Lower lobe of right lung (tissue), 2 donors: ENCODE results near the gene TSPOAP1. TPM values are rescaled to one million over a fixed set of nuclear protein-coding genes. Genes with fewer than 3 reads are reported as not detected.

Source experiments
- ATAC-seq, 2 donors: fragments of 200-7000 bp; cut with Tn5 transposase; one replicate each; pipeline ENCODE4 v1.9.1; 2020 to 2022; ENCODE audit warnings: mild to moderate bottlenecking in 2 of 2, moderate library complexity in 2 of 2
- DNase-seq: peaks from one replicate; pipeline ENCODE4 v3.0.0-alpha.2; 2020
- H3K27ac ChIP-seq: fragments of 200-600 bp; one replicate; pipeline ENCODE4 v1.8.0; 2022
- H3K27me3 ChIP-seq: fragments of 200-600 bp; one replicate; pipeline ENCODE4 v1.8.0; 2022; ENCODE audit warnings: low read depth
- H3K36me3 ChIP-seq: fragments of 200-600 bp; one replicate; pipeline ENCODE4 v1.8.0; 2022; ENCODE audit warnings: mild to moderate bottlenecking
- H3K4me1 ChIP-seq: fragments of 200-600 bp; one replicate; pipeline ENCODE4 v1.8.0; 2022
- H3K4me3 ChIP-seq: fragments of 200-600 bp; one replicate; pipeline ENCODE4 v1.8.0; 2022; ENCODE audit warnings: mild to moderate bottlenecking
- H3K9me3 ChIP-seq: fragments of 200-600 bp; one replicate; pipeline ENCODE4 v1.8.0; 2022
- intact Hi-C: fragments of 100-400 bp; cut with DNase I; formaldehyde crosslinking; loops from one replicate; pipeline ENCODE4 v1.11.0; 2022
- total RNA-seq: library from RNA; stranded (reverse); fragmentation: NEBNext Ultra II Directional; extraction: Animal tissue kit (Norgen Biotek cat#: 25700); gene quantifications from one replicate; pipeline ENCODE4 v1.2.1, GENCODE V29; 2021
- TF ChIP-seq, protein P1 (sequence below): fragments of 200-600 bp; IDR thresholded peaks from one replicate; pipeline ENCODE4 v1.8.0; 2022; ENCODE audit warnings: antibody characterized with exemption, mild to moderate bottlenecking
- donor health status: DM: no; HTN: yes; CAD: no; lungs with severe emphysema.

TSPOAP1 gene
- total RNA-seq, 1 donor from 2014 or later = 20.2 TPM

DNA sequence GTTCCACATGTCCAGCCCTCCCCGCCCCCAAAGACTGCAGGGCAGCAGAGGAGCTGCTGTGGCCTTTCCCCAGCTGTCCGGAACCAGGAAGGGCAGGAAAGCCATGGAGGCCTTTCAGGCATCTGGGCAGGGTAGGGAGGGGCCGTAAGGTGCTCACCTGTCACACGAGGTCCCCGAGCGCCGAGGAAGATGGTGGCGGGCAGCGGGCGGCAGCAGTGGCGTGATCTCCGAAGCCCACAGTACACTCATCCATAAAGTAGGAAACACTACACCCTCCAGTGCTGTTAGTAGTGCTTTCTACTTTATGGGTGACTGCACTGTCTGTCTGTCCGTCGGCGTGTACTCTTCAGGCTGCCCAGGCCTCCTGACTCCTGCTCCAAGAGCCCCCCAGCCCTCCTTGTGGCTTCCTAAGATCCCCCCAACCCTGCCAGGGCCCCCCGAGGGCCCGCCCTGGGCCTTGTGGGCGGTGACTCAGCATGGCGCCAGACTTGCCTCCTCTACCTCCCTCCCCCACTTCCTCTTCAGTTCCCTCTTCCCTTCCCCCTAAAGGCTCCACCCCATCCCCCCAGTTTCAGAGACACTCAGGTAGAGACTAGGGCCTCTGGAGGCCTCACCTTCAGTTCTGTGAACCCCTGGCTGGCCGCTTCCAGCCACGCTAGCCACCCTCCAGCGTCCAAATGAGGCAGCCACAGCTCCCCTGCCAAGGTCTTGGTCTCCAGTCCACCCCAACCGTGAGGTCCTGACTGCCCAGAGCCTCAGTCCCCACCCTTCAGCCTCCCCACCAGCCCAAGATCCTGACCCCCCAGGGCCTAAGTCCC, 2.6 kb upstream of the TSPOAP1 start:
- intact Hi-C loops = no loop called here
- no peaks in the 10 kb centered on the region for H3K36me3 ChIP-seq
- TF ChIP-seq, protein P1, sequence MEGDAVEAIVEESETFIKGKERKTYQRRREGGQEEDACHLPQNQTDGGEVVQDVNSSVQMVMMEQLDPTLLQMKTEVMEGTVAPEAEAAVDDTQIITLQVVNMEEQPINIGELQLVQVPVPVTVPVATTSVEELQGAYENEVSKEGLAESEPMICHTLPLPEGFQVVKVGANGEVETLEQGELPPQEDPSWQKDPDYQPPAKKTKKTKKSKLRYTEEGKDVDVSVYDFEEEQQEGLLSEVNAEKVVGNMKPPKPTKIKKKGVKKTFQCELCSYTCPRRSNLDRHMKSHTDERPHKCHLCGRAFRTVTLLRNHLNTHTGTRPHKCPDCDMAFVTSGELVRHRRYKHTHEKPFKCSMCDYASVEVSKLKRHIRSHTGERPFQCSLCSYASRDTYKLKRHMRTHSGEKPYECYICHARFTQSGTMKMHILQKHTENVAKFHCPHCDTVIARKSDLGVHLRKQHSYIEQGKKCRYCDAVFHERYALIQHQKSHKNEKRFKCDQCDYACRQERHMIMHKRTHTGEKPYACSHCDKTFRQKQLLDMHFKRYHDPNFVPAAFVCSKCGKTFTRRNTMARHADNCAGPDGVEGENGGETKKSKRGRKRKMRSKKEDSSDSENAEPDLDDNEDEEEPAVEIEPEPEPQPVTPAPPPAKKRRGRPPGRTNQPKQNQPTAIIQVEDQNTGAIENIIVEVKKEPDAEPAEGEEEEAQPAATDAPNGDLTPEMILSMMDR = no peak
- H3K4me3 ChIP-seq = peak overlapping the region; percentile 66
- H3K9me3 ChIP-seq = no peaks in the 10 kb centered on the region
- DNase-seq (peak; percentile 77), ATAC-seq (peak; percentile 48)
- H3K27ac ChIP-seq = peak overlapping the region; percentile 95
- no peaks in the 10 kb centered on the region for H3K27me3 ChIP-seq
- H3K4me1 ChIP-seq = peaks cover 34% of the 10 kb centered on the region

DNA sequence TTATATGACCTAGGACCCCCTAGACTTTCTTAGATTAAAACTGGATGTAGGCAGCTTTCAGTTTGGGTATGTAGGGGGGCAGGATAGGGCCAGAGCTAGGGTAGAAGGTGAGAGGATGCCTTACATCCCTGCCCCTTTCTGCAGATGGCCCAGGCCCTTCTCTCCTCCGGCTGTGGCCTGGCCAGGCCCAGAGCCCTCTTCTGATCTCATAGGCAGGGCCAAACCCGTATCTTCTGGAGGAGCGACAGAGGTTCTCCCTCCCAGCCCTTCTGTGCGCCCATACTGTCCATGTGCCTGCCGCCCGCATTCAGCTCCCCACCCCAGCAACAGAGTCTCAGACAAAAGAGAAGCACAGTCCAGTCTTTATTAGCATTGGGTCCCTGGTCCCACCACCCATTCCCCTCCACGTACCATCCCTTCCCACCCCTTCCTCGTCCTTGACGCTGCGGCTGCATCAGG, 2.0 kb upstream of the TSPOAP1 start:
- Histone ChIP-seq H3K9me3 (no peaks in the 10 kb centered on the region), H3K27me3 (no peaks in the 10 kb centered on the region), H3K36me3 (no peaks in the 10 kb centered on the region), H3K4me1 (peaks cover 28% of the 10 kb centered on the region), H3K27ac (peak overlapping the region; percentile 95), H3K4me3 (peak overlapping the region; percentile 66)
- TF ChIP-seq, protein P1 = no peak
- intact Hi-C loops = no loop called here
- DNase-seq (no peak), ATAC-seq (no peak)

DNA sequence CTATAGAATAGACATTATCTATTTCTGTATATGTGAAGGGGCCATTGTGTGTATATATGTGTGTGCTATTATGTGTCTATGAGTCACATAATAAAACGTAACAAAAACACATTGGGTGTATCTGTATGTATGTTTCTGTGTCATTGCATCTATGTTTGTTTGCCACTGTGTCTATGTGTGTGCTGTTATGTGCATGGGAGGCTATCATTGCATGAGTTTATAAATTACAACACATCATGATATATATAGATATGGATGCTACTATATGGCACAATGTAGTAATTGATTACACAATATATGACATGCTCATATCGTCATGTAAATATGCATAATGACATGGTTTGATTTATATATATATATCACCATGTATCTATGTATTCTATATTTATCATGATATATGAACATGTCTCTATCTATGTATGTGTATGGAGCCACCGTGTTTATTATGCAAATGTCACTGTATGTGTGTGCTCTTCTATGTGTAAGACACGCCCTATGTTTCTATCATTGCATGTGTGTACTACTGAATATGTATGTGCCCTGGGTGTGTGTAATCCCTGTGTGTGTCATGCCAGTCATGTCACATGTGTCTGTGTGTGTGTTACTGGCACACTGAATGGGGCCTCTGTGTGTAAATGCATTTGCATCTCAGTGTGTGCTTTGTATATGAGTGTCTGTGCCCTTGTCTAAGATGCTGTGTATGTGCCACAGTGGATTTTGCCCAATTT, 1.4 kb upstream of the TSPOAP1 start:
- Histone ChIP-seq H3K4me3 (peak overlapping the region; percentile 66), H3K27ac (no peak overlapping the region), H3K4me1 (peaks cover 29% of the 10 kb centered on the region), H3K27me3 (no peaks in the 10 kb centered on the region), H3K9me3 (no peaks in the 10 kb centered on the region), H3K36me3 (no peaks in the 10 kb centered on the region)
- ATAC-seq (no peak), DNase-seq (peak; percentile 5)
- TF ChIP-seq, protein P1 = no peak
- intact Hi-C loops = no loop called here

DNA sequence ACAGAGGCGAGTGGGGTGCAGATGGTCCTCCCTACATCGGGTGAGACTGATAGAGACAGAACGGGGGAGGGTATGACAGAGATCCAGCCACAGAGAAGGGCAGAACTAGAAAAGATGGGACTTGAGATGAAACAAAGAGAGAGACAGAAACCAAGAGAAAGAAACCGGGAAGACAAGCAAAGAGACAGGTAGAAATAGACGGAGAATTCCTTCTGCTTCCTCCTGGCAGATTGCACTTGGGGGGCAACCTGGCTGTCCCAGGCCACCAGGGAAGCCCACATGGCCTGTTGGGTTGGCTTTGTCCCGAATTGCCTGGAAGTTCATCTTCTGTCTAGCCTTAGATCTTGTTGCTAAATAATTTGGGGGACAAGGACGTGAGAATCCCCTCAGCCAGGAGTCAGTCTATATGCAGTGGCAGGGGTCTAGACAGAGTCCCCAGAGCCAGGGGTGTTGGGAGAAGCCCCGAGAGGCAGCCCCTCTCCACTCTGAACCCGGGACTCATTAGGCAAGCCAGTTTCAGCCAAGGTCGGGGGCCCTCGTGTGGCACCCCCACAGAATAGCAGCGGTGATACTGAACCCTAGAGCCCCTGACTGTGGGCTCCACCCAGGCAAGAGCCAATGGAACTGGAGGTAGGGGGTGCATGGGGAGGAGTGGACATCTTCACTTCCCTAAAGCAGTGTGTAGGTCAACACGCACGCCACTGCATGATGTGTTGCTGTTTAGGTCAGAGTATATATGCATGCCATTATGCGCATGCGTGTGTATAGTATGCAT, 627 bp upstream of the TSPOAP1 start:
- Histone ChIP-seq H3K36me3 (no peaks in the 10 kb centered on the region), H3K9me3 (no peaks in the 10 kb centered on the region), H3K4me1 (peaks cover 25% of the 10 kb centered on the region), H3K27ac (no peak overlapping the region), H3K4me3 (peak overlapping the region; percentile 66), H3K27me3 (no peaks in the 10 kb centered on the region)
- TF ChIP-seq, protein P1 = peak; percentile 42
- ATAC-seq = peak; percentile 39 to 68
- peak; percentile 78 for DNase-seq
- intact Hi-C loops = no loop called here
